Adrenal gland (tissue), 12 donors: ENCODE results near the gene DKK3. TPM values are rescaled to one million over a fixed set of nuclear protein-coding genes. Genes with fewer than 3 reads are reported as not detected.
A peak's percentile ranks its signal among the peaks of the same experiment; 100 is the strongest.

Source experiments
- DNase-seq, 7 donors: peaks; one replicate each; pipeline ENCODE4 v3.0.0-alpha.2; 2019 to 2020
- H3K27ac ChIP-seq, 5 donors: fragments of 200-600 bp; sonication (generic) in 4 of 5; 1 replicate in 3 of 5; 2 replicates in 2 of 5; pipeline versions ENCODE4 v1.5.1 to v1.8.0; 2016 to 2020; ENCODE audit warnings: mild to moderate bottlenecking in 1 of 5
- H3K27me3 ChIP-seq: fragments of 200-600 bp; 2 replicates; pipeline ENCODE4 v1.8.0; 2021
- H3K36me3 ChIP-seq, 2 donors: fragments of 200-600 bp; replicated peaks in 1 of 2; 1 replicate in 1 of 2; 2 replicates in 1 of 2; pipeline versions ENCODE4 v1.5.1 to v1.8.0; 2018 to 2022
- H3K4me1 ChIP-seq, 2 donors: fragments of 200-600 bp; replicated peaks in 1 of 2; 1 replicate in 1 of 2; 2 replicates in 1 of 2; pipeline versions ENCODE4 v1.5.1 to v1.8.0; 2018 to 2021
- H3K4me3 ChIP-seq, 4 donors: fragments of 200-600 bp; sonication (generic) in 3 of 4; one replicate each; pipeline ENCODE4 v1.5.1; 2016 to 2018
- H3K9me3 ChIP-seq, 3 donors: fragments of 200-600 bp; sonication (generic) in 1 of 3; replicated peaks in 1 of 3; 1 replicate in 2 of 3; 2 replicates in 1 of 3; pipeline versions ENCODE4 v1.5.1 to v1.8.0; 2016 to 2021
- CTCF ChIP-seq, 6 experiments: fragments of 450-650 bp in 4 of 6; fragments of 200-600 bp in 2 of 6; sonication (generic) in 1 of 6; IDR thresholded peaks; 1 replicate in 5 of 6; 2 replicates in 1 of 6; pipeline versions ENCODE4 v1.5.1 to v1.8.0; 2016 to 2021; ENCODE audit warnings: antibody characterized with exemption in 6 of 6, mild to moderate bottlenecking in 2 of 6, moderate library complexity in 1 of 6
- POLR2A ChIP-seq, 2 donors: fragments of 450-650 bp; IDR thresholded peaks; one replicate each; pipeline ENCODE4 v1.6.1; 2017; ENCODE audit warnings: antibody characterized with exemption in 2 of 2, mild to moderate bottlenecking in 2 of 2, moderate library complexity in 1 of 2
- WGBS, 4 donors: extraction: QIAGEN DNeasy Blood & Tissue Kit in 2 of 4; methylation state at CpG; one replicate each; pipeline versions ENCODE4 v1.1.5 to v1.1.7; 2013 to 2017; 5-methylcytosine and 5-hydroxymethylcytosine counted together
- intact Hi-C, 2 donors: fragments of 100-400 bp; cut with DNase I; formaldehyde crosslinking; loops; one replicate each; pipeline versions ENCODE4 v1.14.1 to v1.15.0; 2022 to 2023
- polyA plus RNA-seq, 3 donors: library from polyadenylated mRNA; stranded (reverse); fragments of 200-250 nt in 2 of 3; fragments of 350-450 nt in 1 of 3; fragmentation: Illumina TruSeq in 1 of 3; extraction: RNeasy Lipid Tissue Mini Kit (QIAGEN cat#74804) in 1 of 3; gene quantifications; one replicate each; pipeline ENCODE4 v1.2.3, GENCODE V29; 2013 to 2014
- total RNA-seq, 9 donors: library from RNA; depleted of rRNA in 4 of 9; stranded (reverse); fragments of >200 nt in 4 of 9; fragments of 120-200 nt in 1 of 9; fragmentation: NEBNext Ultra II Directional in 1 of 9; extraction: Animal tissue kit (Norgen Biotek cat#: 25700) in 1 of 9; gene quantifications; one replicate each; pipeline versions ENCODE4 v1.1.0 to v1.2.4, GENCODE V29; 2013 to 2023
- donor health status: healthy with polysubstance abuse.
- donor health status: Bipolar disorder and iron deficiency.
- donor health status: DM: yes; HTN: yes; CAD: no.
- donor health status: DM: no; HTN: no; CAD: no.
- donor health status: DM: no; HTN: no; CAD: no.
- donor health status: DM: yes; HTN: yes; CAD: no.

Gene DKK3
- total and polyA plus RNA-seq, 12 donors, result 19.7 to 330 (median 103) TPM

- Histone ChIP-seq H3K4me3 (no peak overlapping the region), H3K27ac (peak overlapping the region in 2 of 5 donors; percentile 46 to 80), H3K4me1 (peaks cover 6 to 30% of the 10 kb centered on the region in 2 donors), H3K36me3 (no peaks in the 10 kb centered on the region), H3K9me3 (no peaks in the 10 kb centered on the region), H3K27me3 (no peaks in the 10 kb centered on the region)
- peak in 1 of 7 donors; percentile 5 for DNase-seq
- 80 to 98% (median 96%) methylated on average over 6 to 10 of the region's 10 CpGs for WGBS, 4 donors
- TF ChIP-seq CTCF (IDR thresholded peaks at IDR 0.05), result no peak
- no peak for TF ChIP-seq POLR2A (IDR thresholded peaks at IDR 0.05)
- intact Hi-C loops, result loop anchor here in 1 of 2 donors (10.0 kb wide), 1 partner anchor 52 kb away; no protein-coding TSS in a partner anchor
Observed at GRCh38 chr11:11982461-11982860, 26.0 kb downstream of the DKK3 start.

- peak in 1 of 7 donors; percentile 0 for DNase-seq
- intact Hi-C loops, result loop anchor here in 1 of 2 donors (10.0 kb wide), 1 partner anchor 53 kb away; no protein-coding TSS in a partner anchor
- TF ChIP-seq POLR2A (IDR thresholded peaks at IDR 0.05), result no peak
- no peak for TF ChIP-seq CTCF (IDR thresholded peaks at IDR 0.05)
- Histone ChIP-seq H3K9me3 (no peaks in the 10 kb centered on the region), H3K4me3 (no peak overlapping the region), H3K4me1 (peaks cover 11 to 36% of the 10 kb centered on the region in 2 donors), H3K27me3 (no peaks in the 10 kb centered on the region), H3K27ac (peak overlapping the region in 2 of 5 donors; percentile 80 to 89), H3K36me3 (no peaks in the 10 kb centered on the region)
- 83 to 94% (median 87%) methylated on average over 6 of the region's 6 CpGs for WGBS, 4 donors
Observed at GRCh38 chr11:11981840-11982239, 26.6 kb downstream of the DKK3 start.

- Histone ChIP-seq H3K27ac (peak overlapping the region in 2 of 5 donors; percentile 80 to 89), H3K4me1 (peaks cover 16 to 41% of the 10 kb centered on the region in 2 donors), H3K27me3 (no peaks in the 10 kb centered on the region), H3K9me3 (no peaks in the 10 kb centered on the region), H3K4me3 (no peak overlapping the region), H3K36me3 (no peaks in the 10 kb centered on the region)
- WGBS, 4 donors, result 62 to 79% (median 74%) methylated on average over 4 to 5 of the region's 5 CpGs
- no peak for DNase-seq
- intact Hi-C loops, result loop anchor here in 1 of 2 donors (10.0 kb wide), 1 partner anchor 53 kb away; no protein-coding TSS in a partner anchor
- TF ChIP-seq POLR2A (IDR thresholded peaks at IDR 0.05) (no peak), CTCF (IDR thresholded peaks at IDR 0.05) (no peak)
Observed at GRCh38 chr11:11981364-11981763, 27.1 kb downstream of the DKK3 start.

- peak overlapping the region in 2 of 5 donors; percentile 80 to 89 for H3K27ac ChIP-seq
- DNase-seq, result no peak
- intact Hi-C loops, result loop anchor here in 1 of 2 donors (10.0 kb wide), 1 partner anchor 54 kb away; no protein-coding TSS in a partner anchor
- 88 to 90% (median 89%) methylated on average over 3 of the region's 3 CpGs for WGBS, 4 donors
- no peaks in the 10 kb centered on the region for H3K27me3 ChIP-seq
- no peaks in the 10 kb centered on the region for H3K36me3 ChIP-seq
- TF ChIP-seq POLR2A (IDR thresholded peaks at IDR 0.05) (no peak), CTCF (IDR thresholded peaks at IDR 0.05) (no peak)
- H3K4me1 ChIP-seq, result peaks cover 16 to 45% of the 10 kb centered on the region in 2 donors
- no peak overlapping the region for H3K4me3 ChIP-seq
- H3K9me3 ChIP-seq, result no peaks in the 10 kb centered on the region
Observed at GRCh38 chr11:11980841-11981308, 27.6 kb downstream of the DKK3 start.
